GM23248 (cell line): ENCODE measurements around the gene KAZN.

Experiments used
- EZH2 ChIP-seq: fragments of 200-600 bp; sonication (generic); IDR thresholded peaks from 2 replicates; pipeline ENCODE4 v1.6.1; 2018; ENCODE audit warnings: antibody characterized with exemption, mild to moderate bottlenecking; ENCODE audit not compliant: insufficient read depth, poor library complexity, severe bottlenecking
- EZH2phosphoT487 ChIP-seq: fragments of 200-600 bp; sonication (generic); IDR thresholded peaks from 2 replicates; pipeline ENCODE4 v1.6.1; 2018; ENCODE audit warnings: antibody characterized with exemption, moderate library complexity, mild to moderate bottlenecking, low read depth; ENCODE audit not compliant: insufficient read depth

DNA sequence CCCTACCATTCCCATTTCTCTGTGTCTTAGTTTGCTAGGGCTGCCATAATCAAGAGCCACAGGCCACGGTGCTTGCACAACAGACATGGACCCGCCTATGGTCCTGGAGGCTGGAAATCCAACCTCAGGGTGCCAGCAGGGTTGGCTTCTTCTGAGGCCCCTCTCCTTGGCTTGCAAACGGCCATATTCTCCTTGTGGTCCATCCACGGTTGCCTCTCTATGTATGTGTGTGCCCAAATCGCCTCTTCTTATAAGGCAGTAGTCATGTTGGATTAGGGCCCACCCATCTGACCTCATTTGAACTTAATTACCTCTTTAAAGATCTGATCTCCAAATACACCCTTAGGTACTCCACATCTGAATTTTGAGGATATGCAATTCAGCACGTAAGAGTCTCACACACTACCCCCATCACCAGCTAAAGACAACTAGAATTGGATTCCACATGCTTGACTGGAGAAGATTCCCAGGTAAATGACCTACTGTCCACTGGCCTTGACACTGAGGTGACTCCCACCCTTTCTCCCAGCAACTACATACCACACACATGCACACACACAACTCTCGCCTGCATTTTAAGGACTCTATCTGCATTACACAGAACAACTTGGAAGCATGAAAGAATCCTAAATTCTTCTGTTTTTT, 526.7 kb downstream of the KAZN start:
- TF ChIP-seq EZH2 (no peak), EZH2phosphoT487 (no peak)
